HTERT RPE-1 (cell line): ENCODE measurements around the gene TECPR1.

Experiments
- in situ Hi-C: fragments of 300-500 bp; cut with MboI; formaldehyde crosslinking; loops from 4 replicates; pipeline ENCODE4 v1.14.3; 2020; ENCODE audit warnings: low sequenced_read_pairs

Gene TECPR1

DNA sequence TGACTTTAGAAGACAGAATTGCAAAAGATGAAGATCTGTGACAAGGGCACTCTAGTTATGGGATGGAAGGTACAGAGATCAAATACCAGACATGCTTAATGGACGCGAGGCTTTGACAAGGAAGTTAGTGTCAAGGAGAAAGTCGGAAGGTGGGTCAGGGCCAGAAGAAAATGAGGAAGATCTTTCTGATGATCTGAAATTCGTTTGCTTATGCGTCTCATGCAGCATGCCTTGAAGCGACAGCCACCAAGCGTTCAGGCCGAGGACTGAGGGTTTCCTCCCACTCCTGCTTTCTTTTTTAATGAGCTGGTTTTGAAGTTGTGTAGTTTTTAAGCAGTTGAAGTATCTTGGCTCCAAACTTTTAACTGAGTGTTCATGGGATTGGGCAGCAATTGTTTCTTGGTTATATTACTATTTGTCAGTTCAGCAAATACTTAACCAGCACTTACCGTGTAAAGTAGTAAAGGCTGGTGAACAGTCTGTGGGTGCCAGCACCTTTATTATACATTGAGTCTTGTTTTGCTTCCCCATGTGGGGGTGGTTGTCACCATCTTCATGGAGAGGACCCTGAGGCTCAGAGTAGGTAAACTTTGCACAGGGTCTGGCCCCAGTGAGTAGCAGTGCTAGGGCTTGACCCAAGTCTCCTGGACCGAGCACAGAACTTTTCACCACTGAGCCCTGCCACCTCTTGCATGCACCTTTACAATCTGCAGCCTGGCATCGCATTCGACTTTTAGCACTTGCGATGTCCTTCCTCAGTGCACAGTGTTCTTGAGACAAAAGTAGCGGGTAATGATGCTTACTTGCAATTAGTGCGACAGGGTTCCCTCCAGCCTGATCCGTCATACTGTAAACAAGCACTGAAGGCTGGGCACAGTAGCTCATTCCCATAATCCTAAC, 55.1 kb downstream of the TECPR1 start:
- in situ Hi-C loops = no loop called here

DNA sequence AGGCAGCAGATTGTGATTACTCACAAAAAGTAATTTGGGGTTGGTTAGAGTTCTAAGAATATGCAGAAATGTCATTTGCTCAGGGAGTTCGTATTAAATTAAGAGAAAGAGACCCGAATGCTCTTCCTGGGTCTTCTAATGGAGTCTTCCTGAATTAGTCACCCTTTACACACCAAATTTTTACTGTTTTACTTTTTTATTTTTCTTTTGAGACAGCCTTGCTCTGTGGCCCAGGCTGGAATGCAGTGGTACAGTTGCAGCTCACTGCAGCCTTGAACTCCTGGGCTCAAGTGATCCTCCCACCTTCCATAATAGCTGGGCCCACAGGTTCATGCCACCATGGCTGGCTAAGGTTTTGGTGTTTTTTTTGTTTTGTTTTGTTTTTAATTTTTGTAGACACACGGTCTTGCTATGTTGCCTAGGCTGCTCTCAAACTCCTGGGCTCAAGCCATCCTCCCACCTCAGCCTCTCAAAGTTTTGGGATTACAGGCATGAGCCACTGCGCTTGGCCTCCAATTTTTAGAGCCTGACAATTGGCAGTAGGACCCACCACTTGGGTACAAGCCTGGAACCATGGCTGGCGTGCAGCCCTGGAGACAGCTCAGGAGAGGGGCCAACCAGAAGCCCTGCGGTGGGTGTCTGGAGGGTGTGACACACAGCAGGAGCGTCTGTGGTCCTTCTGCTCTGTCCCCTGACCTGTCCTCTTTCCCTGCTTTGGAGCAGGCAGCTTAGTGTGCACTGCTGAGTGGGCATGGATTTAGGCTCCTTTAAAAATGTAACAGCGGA, 57.2 kb downstream of the TECPR1 start:
- in situ Hi-C loops = no loop called here

DNA sequence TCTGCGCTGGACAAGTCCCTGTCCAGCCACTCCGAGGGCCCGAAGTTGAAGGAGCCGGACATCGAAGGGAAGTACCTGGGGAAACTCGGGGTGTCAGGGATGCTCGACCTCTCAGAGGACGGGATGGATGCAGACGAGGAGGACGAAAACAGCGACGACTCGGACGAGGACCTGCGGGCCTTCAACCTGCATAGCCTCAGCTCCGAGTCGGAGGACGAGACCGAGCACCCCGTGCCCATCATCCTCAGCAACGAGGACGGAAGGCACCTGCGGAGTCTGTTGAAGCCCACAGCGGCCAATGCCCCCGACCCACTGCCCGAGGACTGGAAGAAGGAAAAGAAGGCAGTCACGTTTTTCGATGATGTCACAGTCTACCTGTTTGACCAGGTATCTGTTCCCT, 57.8 kb downstream of the TECPR1 start:
- in situ Hi-C loops = no loop called here

DNA sequence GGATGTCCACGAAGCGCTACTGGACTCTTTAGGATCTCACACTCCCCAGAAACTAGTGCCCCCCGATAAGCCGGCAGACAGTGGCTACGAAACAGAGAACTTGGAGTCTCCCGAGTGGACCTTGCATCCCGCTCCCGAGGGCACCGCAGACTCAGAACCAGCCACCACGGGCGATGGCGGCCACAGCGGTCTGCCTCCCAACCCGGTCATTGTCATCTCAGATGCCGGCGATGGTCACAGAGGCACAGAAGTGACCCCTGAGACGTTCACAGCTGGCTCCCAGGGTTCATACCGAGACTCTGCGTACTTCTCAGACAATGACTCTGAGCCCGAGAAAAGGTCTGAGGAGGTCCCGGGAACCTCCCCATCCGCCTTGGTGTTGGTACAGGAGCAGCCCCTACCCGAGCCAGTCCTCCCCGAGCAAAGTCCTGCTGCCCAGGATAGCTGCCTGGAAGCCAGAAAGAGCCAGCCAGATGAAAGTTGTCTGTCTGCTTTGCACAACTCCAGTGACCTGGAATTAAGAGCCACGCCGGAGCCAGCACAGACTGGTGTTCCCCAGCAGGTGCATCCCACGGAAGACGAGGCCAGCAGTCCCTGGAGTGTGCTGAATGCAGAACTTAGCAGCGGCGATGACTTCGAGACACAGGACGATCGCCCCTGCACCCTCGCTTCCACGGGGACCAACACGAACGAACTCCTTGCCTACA, 58.4 kb downstream of the TECPR1 start:
- in situ Hi-C loops = no loop called here

DNA sequence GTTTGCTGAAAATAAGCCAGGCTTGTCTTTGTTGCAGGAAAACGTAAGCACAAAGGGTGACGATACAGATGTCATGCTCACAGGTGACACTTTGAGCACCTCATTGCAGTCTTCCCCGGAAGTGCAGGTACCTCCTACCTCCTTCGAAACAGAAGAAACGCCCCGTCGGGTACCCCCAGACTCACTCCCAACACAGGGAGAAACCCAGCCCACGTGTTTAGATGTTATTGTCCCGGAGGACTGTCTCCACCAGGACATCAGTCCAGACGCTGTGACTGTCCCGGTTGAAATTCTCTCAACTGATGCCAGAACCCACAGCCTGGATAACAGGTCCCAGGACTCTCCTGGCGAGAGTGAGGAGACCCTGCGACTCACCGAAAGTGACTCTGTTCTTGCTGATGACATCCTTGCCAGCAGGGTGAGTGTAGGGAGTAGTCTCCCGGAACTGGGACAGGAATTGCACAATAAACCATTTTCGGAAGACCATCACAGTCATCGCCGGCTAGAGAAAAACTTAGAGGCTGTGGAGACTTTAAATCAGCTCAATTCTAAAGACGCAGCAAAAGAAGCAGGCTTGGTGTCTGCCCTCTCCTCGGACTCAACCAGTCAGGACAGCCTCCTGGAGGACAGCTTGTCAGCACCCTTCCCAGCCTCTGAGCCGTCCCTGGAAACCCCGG, 59.1 kb downstream of the TECPR1 start:
- in situ Hi-C loops = no loop called here

DNA sequence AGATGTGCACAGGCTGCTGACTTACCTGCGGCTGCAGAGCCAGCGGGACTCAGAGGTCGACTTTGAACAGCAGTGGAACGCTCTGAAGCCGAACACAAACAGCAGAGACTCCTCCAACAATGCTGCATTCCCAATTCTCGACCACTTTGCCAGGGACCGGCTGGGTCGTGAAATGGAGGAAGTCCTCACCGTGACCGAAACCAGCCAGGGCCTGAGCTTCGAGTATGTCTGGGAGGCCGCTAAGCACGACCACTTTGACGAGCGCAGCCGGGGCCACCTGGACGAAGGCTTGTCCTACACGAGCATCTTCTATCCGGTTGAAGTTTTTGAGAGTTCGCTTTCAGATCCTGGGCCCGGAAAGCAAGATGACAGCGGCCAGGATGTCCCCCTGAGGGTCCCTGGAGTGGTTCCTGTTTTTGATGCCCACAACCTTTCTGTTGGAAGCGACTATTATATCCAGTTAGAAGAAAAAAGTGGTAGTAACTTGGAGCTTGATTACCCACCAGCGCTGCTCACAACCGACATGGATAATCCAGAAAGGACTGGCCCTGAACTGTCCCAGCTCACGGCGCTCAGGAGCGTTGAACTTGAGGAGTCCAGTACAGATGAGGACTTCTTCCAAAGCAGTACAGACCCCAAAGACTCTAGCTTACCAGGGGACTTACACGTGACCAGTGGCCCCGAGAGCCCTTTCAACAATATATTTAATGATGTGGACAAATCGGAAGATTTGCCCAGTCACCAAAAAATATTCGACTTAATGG, 60.2 kb downstream of the TECPR1 start:
- in situ Hi-C loops = no loop called here

DNA sequence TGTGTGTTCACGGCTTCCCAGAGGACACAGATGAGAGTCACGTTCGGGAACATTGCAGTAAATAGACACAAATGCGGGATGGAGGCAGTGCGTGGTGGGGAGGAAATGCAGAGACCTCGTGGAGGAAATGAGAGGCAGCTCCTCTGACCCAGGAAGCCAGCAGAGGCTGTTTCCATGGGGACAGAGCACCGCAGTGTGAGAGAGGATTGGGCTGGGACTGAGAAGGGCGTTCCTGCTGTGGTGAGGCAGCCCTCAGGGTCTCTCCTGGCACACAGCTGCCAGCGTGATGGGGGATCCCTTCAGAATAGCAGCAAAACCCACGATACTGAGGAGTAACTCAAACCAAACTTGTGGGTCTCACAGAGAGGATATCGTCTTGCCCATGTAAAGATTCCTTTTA, 62.5 kb downstream of the TECPR1 start:
- in situ Hi-C loops = no loop called here

DNA sequence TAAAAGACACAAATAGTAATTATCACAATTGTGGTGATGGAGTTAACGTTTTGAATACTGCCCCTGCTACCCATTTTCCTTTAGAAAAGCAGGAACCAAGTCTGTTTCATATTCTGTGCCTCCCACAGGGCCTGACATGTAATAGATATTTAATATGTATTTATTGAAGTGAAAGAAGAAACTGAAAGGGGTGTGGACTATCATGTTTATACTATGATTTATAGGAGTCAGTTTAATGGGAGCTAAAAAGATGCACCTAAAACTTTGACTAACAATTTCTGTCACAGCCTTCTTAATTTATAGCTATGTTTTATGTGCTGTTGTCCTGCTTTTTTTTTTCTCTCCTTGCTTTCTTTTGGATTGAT, 64.9 kb downstream of the TECPR1 start:
- in situ Hi-C loops = no loop called here

DNA sequence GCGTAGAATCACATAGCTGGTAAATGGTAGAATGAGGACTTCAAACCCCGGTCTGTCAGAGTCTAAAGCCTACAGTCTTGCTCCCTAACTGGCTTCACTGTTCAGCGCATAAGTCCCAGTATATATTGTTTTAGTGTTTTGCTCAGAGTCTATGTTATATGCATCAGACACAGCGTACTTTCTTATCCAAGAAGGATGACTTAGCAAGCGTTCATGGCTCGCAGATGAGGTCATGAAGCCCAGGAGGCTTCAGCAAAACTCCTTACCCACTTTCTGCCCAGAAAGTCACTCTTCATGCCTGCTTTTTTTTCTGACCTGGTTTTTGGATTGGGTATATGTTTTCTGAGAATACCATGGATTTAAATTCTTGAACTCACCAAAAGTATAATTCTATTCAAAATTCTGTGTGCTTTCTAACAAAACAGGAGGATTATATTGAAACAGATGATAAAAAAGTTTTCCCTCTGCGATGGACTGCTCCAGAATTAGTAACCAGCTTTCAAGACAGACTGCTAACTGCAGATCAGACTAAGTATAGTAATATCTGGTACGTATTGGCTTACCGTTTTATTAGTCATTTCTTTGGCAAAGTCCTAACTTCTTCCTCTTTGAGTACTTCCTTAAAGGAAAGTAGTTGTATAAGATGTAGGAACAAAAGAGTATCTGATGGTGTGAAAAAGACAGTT, 65.4 kb downstream of the TECPR1 start:
- in situ Hi-C loops = no loop called here

DNA sequence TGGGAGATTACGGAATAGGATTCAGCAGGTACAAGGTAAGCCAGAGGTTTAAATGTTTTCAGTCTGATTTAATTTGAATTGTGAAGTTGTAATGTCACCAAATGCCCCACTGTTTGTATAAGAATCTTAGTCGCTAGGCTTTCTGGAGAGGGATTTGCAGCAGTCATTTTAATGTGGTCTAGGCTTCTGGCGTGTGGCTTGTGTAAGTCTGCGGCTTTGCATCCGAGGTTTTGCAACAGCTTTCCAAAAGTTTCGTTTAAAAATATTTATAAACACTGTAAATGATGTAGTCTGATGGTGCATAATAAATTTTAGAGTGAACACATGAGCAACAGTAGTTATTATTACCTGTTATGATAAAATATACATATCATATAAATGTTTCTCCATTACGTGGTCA, 66.9 kb downstream of the TECPR1 start:
- in situ Hi-C loops = no loop called here

DNA sequence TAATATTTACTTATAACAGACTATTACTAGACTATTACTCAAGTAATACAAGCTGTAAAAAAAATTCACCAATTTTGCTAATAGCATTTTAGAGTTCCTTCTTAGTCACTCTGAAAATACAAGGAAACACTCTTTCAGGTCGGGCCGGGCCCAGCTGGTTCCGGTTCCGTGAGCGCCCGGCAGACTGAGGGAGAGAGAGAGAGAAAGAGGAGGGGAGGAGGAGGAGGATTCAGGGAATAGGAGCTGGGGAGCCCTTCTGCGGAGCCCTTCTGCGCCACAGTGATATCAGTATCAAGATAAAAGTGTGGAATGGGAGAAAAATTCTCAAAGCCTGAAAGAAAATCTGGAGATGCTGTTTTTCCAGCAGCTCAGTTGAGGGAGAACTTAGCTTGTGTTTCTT, 71.3 kb downstream of the TECPR1 start:
- in situ Hi-C loops = no loop called here

DNA sequence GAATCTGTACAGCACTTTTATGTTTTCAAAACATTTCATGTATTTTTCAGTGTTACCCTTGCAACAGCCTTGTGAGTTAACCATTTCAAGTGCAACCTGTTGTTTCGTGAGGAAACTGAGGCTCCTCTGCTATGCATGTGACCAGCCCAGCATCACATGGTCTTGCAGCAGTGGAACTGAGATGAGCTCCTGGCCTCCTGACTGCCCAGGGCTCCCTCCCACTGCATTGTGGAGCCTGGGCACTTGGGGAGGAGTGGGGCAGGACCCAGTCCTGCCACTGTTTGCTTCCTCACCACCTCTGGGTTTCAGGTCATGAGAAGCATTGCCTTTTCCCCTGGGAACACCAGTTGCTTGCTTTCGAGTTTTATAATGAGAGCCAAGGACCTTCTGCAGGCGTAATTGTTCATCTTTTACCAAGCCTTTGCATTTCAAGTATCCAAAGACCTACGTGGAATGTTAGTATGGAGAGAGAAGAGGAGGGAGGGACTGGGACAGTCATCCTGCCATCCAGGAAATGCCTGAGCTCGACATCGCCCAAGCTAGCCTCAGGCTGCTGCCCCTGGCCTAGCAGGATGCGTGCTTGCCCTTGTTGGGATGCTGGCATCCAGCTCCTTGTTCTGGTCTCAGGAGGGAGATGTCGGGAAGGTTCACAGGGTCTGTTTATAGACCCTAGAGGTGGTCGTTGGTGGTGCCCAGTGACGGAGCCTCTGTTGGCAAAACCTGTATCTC, 73.1 kb downstream of the TECPR1 start:
- in situ Hi-C loops = no loop called here

DNA sequence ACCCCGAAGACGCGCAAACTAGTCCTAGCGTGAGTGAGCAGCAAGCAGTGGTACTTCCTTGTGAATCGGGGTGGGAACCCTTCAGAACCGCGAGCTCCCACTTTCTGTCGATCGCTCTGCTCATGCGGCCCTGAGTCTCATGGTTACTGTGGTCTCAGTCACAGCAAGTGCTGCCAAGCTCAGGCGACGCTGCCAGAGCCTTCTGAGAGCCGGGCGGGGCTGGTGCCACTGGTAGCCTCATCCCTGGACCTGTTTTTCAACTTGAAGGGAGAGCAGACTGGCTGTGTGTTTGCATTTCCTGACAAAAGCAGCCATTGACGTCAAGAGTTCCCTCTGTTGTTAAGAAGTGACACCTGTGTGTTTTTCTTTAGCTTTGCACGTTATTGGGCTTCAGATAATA, 73.7 kb downstream of the TECPR1 start:
- in situ Hi-C loops = no loop called here

DNA sequence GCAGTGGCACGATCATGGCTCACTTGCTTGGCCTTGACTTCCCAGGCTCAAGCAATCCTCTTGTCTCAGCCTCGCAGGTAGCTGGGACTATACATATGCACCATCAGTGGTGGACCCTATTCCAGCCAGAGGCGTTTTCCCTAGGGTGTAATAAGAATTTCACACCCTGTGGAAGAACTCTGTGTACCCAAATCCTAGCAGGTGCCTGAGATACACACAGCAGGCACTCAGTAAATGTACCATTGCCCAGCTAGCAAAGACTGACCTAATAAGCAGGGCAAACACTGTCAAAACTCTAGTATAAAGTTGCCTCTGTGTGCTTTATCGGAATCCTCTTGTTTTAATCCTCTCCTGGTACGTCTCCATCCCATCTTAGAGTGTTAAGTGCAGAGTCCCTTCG, 74.5 kb downstream of the TECPR1 start:
- in situ Hi-C loops = no loop called here

DNA sequence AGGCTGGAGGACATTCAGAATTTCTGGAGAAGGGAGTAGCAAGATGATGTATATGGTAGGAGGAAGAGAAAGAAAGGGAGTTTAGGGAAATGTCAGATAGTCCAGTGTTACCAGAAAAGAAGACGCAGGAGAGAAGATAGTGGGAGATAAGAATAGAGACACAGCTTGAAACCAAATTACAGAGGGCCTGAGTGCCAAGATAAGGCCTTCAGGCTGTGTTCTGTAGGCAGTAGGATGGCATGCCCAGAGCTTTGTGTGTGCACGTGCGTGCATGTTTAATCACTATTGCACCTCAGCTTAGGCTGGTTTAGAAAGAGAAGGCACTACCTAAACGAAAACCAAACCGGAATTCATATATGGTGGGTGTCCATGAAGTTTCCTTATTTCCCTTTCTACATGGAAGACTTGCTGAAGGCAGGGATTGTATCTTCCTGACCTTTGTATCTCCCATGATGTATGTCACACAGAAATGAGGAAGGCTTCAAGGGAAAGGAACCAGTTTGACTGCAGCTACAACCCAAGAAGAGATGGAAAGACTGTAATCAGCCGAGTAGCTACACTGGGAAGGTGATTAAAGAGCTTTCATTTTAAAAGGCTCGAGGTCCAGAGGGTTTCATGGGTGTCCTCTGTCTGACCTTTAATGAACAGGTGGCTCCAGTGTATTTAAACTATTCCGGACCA, 76.6 kb downstream of the TECPR1 start:
- in situ Hi-C loops = no loop called here

DNA sequence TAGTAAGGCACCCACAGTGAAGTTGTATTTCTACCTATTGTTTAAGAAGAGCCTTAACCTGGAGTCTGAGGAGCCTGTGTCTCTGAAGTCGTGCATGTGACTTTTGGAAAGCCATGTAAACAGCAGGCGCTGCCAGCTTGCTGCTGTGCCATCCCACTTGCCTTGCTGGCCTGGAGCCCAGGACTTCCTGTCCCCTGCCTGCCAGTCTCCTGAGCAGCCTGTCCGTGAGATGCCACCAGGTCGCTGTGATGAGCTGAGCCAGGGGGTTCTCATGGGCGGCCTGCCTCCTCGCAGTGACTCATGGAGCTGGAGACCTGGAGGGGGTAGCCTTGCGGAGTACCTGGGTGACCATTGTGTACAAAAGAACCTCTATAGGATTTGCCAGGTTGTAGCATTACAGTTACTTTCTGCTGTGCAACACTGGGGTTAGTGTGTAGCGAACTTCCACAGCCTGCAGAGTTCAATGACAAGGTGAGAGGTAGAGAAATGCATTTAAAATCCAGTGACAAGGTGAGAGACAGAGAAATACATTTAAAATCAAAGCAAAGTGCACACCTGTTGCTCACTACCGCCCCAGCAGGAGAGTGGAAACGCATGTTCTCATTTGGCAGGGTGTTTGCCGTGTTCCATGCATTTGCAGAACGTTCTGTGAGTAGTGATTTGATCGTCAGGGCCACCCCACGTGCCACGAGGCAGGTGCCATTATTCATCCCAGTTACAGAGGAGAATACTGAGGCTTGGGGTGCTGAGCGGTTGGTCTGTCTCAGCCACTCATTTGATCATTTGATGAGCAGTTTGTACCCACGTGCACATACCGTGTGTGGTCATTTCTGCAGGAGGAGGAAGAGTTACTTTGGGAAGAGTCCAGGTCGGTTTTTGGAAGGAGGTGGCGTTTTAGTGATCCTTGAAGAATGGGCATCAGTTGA, 77.4 kb downstream of the TECPR1 start:
- in situ Hi-C loops = no loop called here

DNA sequence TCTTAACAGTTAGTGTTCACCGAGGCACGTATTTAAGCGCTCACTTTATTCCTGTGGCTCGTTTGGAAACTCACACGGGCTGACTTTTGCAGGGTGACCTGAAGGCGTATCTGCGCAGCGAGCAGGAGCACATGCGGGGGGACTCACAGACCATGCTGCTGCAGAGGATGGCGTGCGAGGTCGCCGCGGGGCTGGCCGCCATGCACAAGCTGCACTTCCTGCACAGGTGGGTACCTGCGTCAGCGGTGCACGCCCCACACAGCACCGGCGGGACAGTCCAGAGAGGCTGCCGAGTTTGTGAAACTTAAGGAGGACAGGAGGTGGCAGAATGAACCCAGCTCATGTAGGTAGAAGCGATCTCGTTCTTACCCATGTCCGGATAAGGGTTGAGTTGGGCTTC, 80.6 kb downstream of the TECPR1 start:
- in situ Hi-C loops = no loop called here

DNA sequence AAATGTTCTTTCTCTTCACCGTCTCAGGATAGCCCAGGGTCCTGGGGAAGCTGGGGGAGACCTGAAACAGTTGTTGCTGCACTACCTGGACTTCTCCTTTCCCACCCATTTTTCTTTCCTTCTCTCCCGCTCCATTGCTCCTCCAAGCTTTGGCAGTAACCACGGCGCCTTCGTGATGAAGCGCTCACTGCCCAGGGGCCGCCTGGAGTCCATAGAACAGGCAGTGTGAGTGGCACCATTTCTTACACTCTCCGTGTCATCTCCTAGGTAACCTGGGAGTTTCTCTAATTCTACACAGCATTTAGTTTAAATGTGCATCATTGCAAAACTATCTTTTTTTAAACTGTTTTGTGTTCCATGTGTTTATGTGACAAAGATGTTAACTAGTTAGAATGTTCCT, 81.1 kb downstream of the TECPR1 start:
- in situ Hi-C loops = no loop called here
